HG03175 (cell line): Measurements from ENCODE around the gene NDUFV2.

Experiments used
- ATAC-seq: cut with Tn5 transposase; IDR thresholded peaks from one replicate; pipeline ENCODE4 v1.9.1; 2021; ENCODE audit warnings: mild to moderate bottlenecking, moderate library complexity; ENCODE audit not compliant: unreplicated experiment

NDUFV2 gene

DNA sequence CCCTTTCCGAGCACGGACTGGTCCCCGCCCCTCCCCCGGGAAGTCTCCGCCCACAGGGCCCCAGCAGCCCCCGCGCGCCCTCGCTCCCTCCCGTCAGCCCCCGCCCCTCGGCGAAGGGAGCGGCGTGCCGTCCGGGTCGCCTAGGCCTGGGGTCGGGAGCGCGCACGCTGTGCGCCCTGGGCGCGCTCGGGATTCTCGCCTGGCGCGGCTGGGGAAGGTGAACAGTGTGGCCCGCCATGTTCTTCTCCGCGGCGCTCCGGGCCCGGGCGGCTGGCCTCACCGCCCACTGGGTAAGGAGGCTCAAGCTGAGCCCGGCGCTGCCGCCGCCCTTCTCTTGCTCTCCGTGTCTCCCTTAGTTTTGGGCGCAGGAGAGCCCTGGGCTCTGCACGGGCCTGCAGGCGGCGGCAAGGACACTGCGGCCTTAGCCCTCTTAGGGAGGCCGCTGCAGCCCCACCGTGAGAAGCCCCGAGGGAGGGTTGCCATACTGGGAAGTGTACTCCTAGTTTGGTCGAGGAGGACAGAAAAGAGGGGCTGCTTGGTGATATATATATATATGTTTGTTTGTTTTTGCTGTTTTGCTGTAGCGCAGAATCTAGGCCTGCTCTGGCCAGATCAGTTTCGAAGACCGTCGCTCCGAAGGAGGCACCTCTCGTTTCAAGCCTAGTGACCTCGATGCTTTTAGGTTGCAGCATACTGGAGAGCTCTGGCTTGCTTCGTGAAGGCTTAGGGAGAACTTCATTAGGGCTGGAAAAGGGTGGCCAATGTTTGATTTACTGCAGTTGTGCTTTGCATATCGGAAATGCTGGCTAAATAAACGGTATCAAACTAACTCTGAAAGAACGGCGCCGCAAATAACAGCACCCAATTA is at the start of gene NDUFV2:
Gene NDUFV2, plus strand, starts transcription at position 192 of the 868 bp plus-strand sequence. Its CDS starts 45 bp downstream, at position 237.
- peak; percentile 96 for ATAC-seq

DNA sequence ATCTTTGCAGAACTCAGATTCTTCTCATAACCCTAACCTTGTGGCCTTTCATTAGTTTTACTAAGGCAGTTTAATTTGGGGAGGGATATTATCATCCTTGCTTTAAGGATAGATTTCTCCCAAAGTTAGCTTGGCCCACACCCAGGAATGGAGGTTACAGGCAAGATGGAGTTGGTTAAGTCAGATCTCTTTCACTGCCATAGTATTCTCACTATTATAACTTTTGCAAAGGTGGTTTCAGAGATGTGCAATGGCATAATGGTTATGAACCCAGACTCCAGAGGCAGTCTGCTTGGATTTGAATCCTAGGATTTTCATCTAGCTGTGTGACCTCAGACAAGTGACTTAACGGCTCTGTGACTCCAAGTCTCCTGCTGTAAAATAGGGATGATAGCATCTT is 48.7 kb upstream of the NDUFV2 start:
- no peak for ATAC-seq

DNA sequence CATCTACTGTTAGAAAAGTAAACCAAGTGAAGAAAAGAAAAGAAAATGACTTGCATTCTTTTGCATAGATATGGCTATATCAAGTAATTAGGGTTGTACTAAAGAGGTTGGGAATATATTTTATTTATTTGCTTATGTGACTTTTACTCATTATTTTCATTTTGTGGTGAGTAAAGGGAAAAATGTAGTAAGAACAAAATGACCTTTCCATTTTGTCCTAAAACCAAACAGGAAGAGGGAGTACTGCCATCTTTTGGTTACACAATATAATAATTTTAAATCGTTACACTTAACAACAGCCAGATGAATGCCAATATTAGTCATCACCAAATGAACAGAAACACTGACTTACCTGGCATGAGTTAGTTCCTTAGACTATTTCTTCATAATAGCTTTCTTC is 47.3 kb upstream of the NDUFV2 start:
- ATAC-seq: no peak

DNA sequence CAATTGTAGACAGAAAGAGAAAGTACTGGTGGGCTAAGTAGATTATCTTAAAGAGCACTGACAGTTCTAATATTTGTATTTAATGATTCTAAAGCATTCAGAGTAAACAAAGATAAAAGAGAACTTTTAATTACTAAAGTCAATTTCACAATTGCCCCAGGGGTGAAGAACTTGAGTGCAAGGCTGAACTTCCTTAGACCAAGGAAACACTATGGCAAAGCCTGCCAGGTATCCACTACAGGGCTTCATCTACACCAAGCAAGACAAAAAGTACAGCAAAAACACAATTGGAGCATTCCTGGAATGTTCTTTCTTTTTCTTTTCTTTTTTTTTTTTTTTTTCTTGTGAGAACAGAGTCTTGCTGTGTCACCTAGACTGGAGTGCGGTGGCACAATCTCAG is 46.9 kb upstream of the NDUFV2 start:
- ATAC-seq: no peak

GRCh38 chr18:9057646-9058045 is 44.9 kb upstream of the NDUFV2 start:
- no peak for ATAC-seq

GRCh38 chr18:9058406-9058805 is 44.1 kb upstream of the NDUFV2 start:
- no peak for ATAC-seq

GRCh38 chr18:9062418-9062751 is 40.1 kb upstream of the NDUFV2 start:
- no peak for ATAC-seq

GRCh38 chr18:9065864-9066263 is 36.6 kb upstream of the NDUFV2 start:
- ATAC-seq: no peak

DNA sequence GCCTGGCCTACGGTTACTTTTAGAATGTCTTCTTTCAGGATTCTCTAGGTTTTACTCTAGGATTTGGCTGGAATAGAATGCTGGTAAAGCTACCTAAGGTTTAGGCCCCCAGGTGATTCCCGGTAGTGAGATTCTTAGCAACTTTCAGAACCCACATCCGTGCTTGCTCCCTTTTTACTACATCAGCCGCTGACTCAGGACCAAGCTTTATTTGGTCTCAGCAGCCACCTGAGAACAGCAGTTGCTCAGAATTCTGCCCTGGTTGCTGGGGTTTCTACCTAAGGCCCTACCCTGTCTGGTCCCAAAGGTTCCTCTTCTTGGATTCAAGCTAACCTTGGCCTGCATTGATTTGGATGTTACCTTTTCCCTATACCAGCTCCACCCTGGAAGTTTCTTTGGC is 36.1 kb upstream of the NDUFV2 start:
- ATAC-seq: peak; percentile 25

GRCh38 chr18:9066817-9067306 is 35.6 kb upstream of the NDUFV2 start:
- peak; percentile 83 for ATAC-seq

DNA sequence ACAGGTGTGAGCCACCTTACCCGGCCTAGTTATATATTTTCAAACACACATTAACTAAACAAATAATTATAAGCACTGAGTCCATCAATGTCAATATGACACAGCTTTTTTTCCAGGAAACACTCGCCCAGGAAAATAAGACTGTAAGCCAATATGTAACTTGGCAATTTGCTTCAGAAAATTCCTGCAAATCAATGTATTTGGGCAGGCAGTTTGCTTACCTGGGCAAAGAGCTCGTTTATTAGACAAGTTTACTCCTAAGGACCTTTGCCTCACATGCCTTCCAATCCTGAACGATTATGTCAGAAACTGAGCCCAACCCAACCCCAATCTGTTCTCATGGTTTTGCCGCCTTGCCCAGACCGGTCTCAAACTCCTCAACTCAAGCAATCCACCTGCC is 34.7 kb upstream of the NDUFV2 start:
- no peak for ATAC-seq

DNA sequence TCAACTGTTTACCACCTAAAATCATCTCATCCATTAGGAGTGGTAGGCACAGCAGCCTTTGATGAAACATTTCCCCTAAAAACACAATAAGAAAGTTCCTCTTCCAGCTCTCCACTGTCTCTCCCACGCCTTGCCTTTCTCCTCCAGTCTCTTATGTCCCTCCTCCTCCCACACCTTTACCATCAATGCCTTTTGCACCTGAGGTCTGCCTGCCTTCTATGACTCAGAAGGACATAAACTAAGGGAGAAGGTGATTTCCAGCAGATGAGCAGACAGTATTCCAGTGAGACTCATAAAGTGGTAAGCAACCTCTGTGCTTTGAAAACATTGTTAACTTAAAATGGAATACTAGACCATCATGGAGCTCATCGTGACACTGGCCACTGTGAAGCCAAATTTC is 34.2 kb upstream of the NDUFV2 start:
- ATAC-seq: no peak

DNA sequence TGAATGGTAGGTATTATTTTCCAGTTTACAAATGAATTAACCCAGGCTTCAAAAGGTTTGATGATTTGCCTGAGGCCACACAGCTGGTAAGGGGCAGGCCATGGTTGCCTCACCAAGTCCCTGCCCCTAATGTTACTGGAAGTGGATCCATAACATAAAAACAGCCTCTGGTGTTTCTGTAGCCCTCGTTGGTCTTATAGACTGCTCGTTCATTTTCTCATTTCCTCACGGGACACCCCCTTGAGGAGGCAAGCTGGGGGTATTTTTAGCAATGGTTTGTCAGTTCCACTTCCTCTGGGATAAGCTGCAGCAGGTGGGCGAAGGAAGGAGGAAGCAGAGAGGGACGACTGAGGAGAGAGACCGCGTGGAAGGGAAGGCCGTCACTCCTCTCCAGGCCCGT is 32.9 kb upstream of the NDUFV2 start:
- ATAC-seq: no peak

DNA sequence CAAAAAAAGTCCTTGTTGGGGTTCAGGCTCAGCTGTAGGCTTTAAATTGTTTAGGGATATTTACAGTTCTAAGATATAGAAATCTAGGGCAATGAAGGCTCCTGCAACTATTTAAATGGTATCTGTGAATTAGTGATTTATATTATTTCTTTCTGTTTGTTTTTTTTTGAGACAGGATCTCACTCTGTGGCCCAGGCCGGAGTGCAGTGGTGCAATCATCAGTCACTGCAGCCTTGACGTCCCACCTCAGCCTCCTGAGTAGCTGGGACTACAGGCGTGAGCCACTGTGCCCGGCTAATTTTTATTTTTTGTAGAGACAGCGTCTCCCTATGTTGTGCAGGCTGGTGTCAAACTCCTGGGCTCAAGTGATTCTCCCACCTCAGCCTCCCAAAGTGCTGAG is 32.3 kb upstream of the NDUFV2 start:
- ATAC-seq: no peak

- no peak for ATAC-seq
Observed at GRCh38 chr18:9079818-9080528, 22.5 kb upstream of the NDUFV2 start.

- no peak for ATAC-seq
Observed at GRCh38 chr18:9081940-9082339, 20.6 kb upstream of the NDUFV2 start.

GRCh38 chr18:9082711-9083510 is 19.6 kb upstream of the NDUFV2 start:
- peak; percentile 87 for ATAC-seq

GRCh38 chr18:9086015-9086414 is 16.5 kb upstream of the NDUFV2 start:
- ATAC-seq: no peak

- ATAC-seq: no peak
Observed at GRCh38 chr18:9086624-9087023, 15.9 kb upstream of the NDUFV2 start.

- ATAC-seq: no peak
Observed at GRCh38 chr18:9087144-9087543, 15.4 kb upstream of the NDUFV2 start.

DNA sequence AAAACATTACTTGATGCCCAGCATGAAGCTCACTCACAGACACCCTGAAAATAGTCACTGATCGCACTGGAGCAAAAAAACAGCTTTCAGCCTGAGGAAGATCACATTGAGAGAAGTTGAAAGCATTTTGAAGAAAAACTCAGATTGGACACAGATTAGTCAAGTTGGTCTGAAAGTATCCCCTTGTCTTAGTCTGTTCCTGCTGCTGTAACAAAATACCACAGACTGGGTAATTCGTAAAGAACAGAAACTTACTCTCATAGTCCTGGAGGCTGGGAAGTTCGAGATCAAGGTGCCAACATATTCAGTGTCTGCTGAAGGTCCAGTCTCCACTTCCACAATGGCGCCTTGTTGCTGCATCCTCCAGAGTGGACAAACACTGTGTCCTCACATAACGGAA is 14.2 kb upstream of the NDUFV2 start:
- no peak for ATAC-seq
